SU-DHL-6 (cell line): ENCODE results near the gene WSCD2.

Experiments
- H2AFZ ChIP-seq: fragments of 200-600 bp; sonication (generic); 2 replicates; pipeline ENCODE4 v1.6.1; 2014; ENCODE audit warnings: low read depth, mild to moderate bottlenecking, moderate library complexity, mixed read lengths, antibody characterized with exemption, low read length; ENCODE audit not compliant: severe bottlenecking
- H3F3A ChIP-seq: fragments of 200-600 bp; shearing (Covaris generic); 2 replicates; pipeline ENCODE4 v1.6.0; 2016; ENCODE audit warnings: antibody characterized with exemption, mild to moderate bottlenecking; ENCODE audit not compliant: insufficient read depth
- H3K27ac ChIP-seq: fragments of 200-600 bp; sonication (generic); 2 replicates; pipeline ENCODE4 v1.5.1; 2016; ENCODE audit warnings: low read depth, mild to moderate bottlenecking, low read length, moderate library complexity, mixed read lengths
- H3K27me3 ChIP-seq: fragments of 200-600 bp; sonication (generic), shearing (Covaris generic); 2 replicates; pipeline ENCODE4 v1.6.0; 2014; ENCODE audit warnings: mild to moderate bottlenecking, low read length
- H3K36me3 ChIP-seq: fragments of 200-600 bp; sonication (generic); 2 replicates; pipeline ENCODE4 v1.6.1; 2014; ENCODE audit warnings: mild to moderate bottlenecking, low read length, mixed read lengths
- H3K4me2 ChIP-seq: fragments of 300-600, 200-600 bp; shearing (Covaris generic), sonication (generic); 2 replicates; pipeline ENCODE4 v1.6.0; 2014; ENCODE audit warnings: low read length, low read depth, mild to moderate bottlenecking; ENCODE audit not compliant: poor library complexity, severe bottlenecking
- H3K4me3 ChIP-seq: fragments of 200-600 bp; sonication (generic); 2 replicates; pipeline ENCODE4 v1.5.1; 2014; ENCODE audit warnings: antibody characterized with exemption, low read length, mild to moderate bottlenecking, mixed read lengths; ENCODE audit not compliant: insufficient read depth, poor library complexity, severe bottlenecking
- H3K79me2 ChIP-seq: fragments of 200-600 bp; sonication (generic); 2 replicates; pipeline ENCODE4 v1.6.1; 2014; ENCODE audit warnings: mild to moderate bottlenecking, low read length, moderate library complexity; ENCODE audit not compliant: insufficient read depth
- H3K9ac ChIP-seq: fragments of 200-600 bp; sonication (generic); 2 replicates; pipeline ENCODE4 v1.7.0; 2014; ENCODE audit warnings: mild to moderate bottlenecking, low read length
- H3K9me2 ChIP-seq: fragments of 200-600 bp; sonication (generic); replicated peaks from 2 replicates; pipeline ENCODE4 v1.6.1; 2014; ENCODE audit warnings: low read length; ENCODE audit not compliant: insufficient read depth
- H3K9me3 ChIP-seq: fragments of 200-600 bp; sonication (generic); 2 replicates; pipeline ENCODE4 v1.6.1; 2014; ENCODE audit warnings: low read length, mixed read lengths; ENCODE audit not compliant: insufficient read depth
- H4K20me1 ChIP-seq: fragments of 200-600 bp; sonication (generic); 2 replicates; pipeline ENCODE4 v1.6.1; 2014; ENCODE audit warnings: low read depth, mild to moderate bottlenecking, antibody characterized with exemption, low read length, moderate library complexity, mixed read lengths
- CTCF ChIP-seq: fragments of 200-600 bp; sonication (generic); IDR thresholded peaks from one replicate; pipeline ENCODE4 v1.5.1; 2017; ENCODE audit warnings: antibody characterized with exemption, mild to moderate bottlenecking, low read length, moderate library complexity; ENCODE audit not compliant: insufficient read depth, poor library complexity, severe bottlenecking
- EZH2phosphoT487 ChIP-seq: fragments of 200-600 bp; sonication (generic), shearing (Covaris generic); conservative IDR thresholded peaks from 2 replicates; pipeline ENCODE4 v1.6.1; 2018; ENCODE audit warnings: mild to moderate bottlenecking, antibody characterized with exemption, low read length, moderate library complexity, mixed read lengths

The WSCD2 gene

GRCh38 chr12:108143144-108143543 lies 14.1 kb downstream of the WSCD2 start:
- H4K20me1 ChIP-seq, result no peaks in the 10 kb centered on the region
- no peak overlapping the region for H2AFZ ChIP-seq
- H3K9ac ChIP-seq, result no peak overlapping the region
- H3K4me3 ChIP-seq, result no peak overlapping the region
- no peaks in the 10 kb centered on the region for H3F3A ChIP-seq
- H3K9me2 ChIP-seq, result no peaks in the 10 kb centered on the region
- no peak for TF ChIP-seq CTCF
- TF ChIP-seq EZH2phosphoT487, result no peak
- H3K79me2 ChIP-seq, result no peaks in the 10 kb centered on the region
- no peak overlapping the region for H3K4me2 ChIP-seq
- no peaks in the 10 kb centered on the region for H3K27me3 ChIP-seq
- H3K9me3 ChIP-seq, result no peaks in the 10 kb centered on the region
- no peak overlapping the region for H3K27ac ChIP-seq
- no peaks in the 10 kb centered on the region for H3K36me3 ChIP-seq

- no peaks in the 10 kb centered on the region for H3K79me2 ChIP-seq
- TF ChIP-seq CTCF (no peak), EZH2phosphoT487 (no peak)
- H3F3A ChIP-seq, result no peaks in the 10 kb centered on the region
- no peaks in the 10 kb centered on the region for H3K36me3 ChIP-seq
- no peak overlapping the region for H3K4me3 ChIP-seq
- H3K9me3 ChIP-seq, result no peaks in the 10 kb centered on the region
- H3K4me2 ChIP-seq, result no peak overlapping the region
- no peak overlapping the region for H3K9ac ChIP-seq
- H3K27me3 ChIP-seq, result no peaks in the 10 kb centered on the region
- no peaks in the 10 kb centered on the region for H3K9me2 ChIP-seq
- H2AFZ ChIP-seq, result no peak overlapping the region
- no peaks in the 10 kb centered on the region for H4K20me1 ChIP-seq
- H3K27ac ChIP-seq, result no peak overlapping the region
These were observed 15.0 kb downstream of the WSCD2 start for GRCh38 chr12:108144080-108144479.

GRCh38 chr12:108145011-108145410 lies 15.9 kb downstream of the WSCD2 start:
- Histone ChIP-seq H3F3A (no peaks in the 10 kb centered on the region), H3K9ac (no peak overlapping the region), H3K9me3 (no peaks in the 10 kb centered on the region), H3K27me3 (no peaks in the 10 kb centered on the region), H2AFZ (no peak overlapping the region), H3K4me3 (no peak overlapping the region), H3K4me2 (no peak overlapping the region), H3K9me2 (no peaks in the 10 kb centered on the region), H3K79me2 (no peaks in the 10 kb centered on the region), H3K36me3 (no peaks in the 10 kb centered on the region), H4K20me1 (no peaks in the 10 kb centered on the region), H3K27ac (no peak overlapping the region)
- TF ChIP-seq EZH2phosphoT487 (no peak), CTCF (no peak)
